ENCODE measurements around the gene OR2T1.
"Not testable (repeated sequence)": the region's sequence is repeated elsewhere in the genome, so short reads cannot be mapped to it uniquely, and the experiment has no call there.

OR2T1 gene

DNA sequence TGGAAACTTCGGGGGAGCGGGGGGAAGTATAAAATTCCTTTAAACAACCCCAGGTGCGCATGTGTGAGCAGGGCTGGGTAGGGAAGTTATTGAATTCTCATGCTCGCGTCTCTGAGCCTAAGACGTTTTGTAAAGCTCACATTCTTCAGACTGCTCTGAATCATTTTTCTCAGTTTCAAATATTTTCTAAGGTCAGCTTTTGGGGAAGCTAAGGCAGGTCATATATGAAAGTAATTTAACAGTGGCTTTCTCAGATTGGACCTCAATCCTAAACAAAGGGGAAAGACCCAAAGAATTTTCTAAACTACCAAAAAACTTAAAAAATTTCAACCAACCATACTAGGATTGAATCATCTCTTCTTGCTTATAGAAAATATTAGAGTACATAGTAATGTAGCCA is 32.1 kb downstream of the OR2T1 start:
- DNase-seq = not testable (repeated sequence)

DNA sequence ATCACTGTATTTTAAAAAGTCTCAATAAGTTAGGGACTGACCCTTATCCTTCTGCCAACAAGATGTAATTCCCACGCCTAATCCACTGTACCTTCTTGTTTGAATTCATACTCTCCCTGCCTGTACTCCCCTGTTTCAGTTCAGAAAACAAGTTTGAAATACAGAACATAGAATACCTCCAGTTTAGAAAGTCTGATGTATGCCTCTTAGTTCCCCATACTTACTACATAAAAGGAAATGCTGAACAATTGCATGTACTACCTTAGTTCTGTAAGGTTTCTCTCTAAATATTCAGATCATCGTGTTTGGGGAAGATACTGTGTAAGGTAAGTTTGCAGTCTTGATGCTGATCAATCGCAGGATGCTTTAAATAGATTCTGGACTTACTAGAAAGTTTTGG is 33.5 kb downstream of the OR2T1 start:
- not testable (repeated sequence) for DNase-seq

DNA sequence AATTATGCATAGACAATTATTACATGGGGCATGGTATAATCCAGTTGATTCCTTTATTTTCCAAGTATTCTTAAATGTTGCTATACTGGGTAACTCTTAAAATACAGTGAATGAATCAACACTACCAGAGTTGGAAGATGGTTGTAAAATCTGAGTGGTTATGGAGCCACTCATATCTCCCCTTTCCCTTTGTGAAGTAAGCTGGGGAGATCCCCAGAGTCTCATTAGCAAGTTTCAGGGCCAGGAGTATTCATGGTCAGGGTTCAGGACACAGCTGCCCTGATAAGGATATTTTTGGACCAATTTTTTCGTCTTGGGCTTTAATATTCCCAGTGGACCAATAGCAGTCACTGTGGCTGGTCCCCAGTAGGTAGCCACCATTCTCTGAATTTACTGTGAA is 35.8 kb downstream of the OR2T1 start:
- not testable (repeated sequence) for DNase-seq

GRCh38 chr1:248439283-248439682 is 36.4 kb downstream of the OR2T1 start:
- DNase-seq = not testable (repeated sequence)

DNA sequence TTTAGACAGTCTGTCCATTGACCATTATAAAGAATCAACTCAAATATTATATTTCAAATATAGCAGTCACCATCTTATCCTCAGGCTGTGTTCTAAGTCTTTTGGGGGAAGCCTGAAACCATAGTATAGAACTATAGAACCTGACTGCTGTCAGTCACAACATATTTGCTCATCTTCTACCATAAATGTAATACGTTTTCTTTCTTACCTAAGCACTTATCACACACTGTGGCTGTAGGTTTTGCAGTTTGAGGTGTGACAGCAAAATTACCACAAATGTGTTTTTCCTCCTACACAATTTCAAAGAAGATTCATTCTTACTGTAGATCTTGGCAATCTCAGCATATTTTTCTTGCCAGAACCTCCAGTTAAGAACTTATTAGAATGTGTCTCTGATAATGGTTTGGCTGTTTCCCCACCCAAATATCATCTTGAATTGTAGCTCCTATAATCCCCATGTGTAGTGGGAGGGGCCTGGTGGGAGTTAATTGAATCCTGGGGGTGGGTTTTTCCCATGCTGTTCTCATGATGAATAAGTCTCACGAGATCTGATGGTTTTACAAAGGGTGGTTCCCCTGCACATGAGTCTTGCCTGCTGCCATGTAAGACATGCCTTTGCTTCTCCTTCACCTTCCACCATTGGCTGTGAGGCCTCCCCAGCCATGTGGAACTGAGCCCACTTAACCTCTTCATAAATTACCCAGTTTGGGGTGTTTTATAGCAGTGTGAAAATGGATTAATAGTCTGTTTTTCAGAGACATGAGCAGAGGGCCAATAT is 39.8 kb downstream of the OR2T1 start:
- not testable (repeated sequence) for DNase-seq

DNA sequence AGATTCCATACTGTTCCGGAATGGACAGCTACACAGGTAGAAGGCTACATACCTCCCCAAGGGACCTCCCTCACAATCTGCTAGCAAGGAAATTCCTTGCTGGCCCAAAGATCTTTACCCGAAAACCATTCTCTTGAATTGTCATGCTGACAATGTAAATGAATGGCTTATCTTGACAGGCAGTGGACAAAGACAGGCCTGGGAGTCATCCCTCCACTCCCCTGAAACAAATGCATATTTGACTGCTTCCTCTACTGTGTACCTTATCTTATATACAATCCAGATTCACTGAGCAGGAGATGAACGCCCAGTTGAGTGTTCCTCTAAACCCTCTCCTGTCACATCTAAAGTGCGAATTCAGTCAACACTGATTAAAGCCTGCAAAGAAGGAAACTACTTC is 41.8 kb downstream of the OR2T1 start:
- DNase-seq = not testable (repeated sequence)

GRCh38 chr1:248445399-248445798 is 42.6 kb downstream of the OR2T1 start, which contains the start of gene OR2T2:
OR2T2 (plus strand) TSS chr1:248445637; CDS start chr1:248452798, 7,161 bp downstream.
- not testable (repeated sequence) for DNase-seq

DNA sequence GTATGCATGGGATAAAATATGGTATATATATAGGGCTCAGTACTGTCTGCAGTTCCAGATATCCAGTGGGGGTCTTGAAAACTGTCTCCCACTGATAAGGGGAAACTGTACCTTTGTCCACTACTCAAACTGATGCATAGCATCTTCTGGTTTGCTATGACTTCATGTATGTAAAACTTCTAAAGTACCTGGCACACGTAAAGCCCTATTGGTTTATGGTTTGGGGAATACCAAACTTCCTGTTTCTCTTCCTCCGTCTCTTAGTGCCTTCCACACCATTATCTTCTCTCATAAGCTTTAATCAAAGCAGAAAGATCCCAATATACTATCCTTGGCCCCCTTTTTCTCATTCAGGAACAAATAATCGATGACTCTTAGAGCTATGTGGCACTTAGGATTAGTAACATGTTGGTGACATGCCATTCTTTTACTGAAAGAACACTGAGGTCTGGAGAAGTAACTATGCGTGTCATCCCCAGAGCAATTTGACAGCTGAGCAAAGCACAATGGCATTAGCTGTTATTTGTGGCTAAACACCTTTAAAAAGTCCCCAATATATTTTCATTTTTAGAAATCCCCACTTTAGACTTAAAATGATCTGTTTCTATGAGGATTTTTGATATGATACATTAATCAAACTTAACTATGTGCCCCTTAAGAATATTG is 45.7 kb downstream of the OR2T1 start:
- not testable (repeated sequence) for DNase-seq

DNA sequence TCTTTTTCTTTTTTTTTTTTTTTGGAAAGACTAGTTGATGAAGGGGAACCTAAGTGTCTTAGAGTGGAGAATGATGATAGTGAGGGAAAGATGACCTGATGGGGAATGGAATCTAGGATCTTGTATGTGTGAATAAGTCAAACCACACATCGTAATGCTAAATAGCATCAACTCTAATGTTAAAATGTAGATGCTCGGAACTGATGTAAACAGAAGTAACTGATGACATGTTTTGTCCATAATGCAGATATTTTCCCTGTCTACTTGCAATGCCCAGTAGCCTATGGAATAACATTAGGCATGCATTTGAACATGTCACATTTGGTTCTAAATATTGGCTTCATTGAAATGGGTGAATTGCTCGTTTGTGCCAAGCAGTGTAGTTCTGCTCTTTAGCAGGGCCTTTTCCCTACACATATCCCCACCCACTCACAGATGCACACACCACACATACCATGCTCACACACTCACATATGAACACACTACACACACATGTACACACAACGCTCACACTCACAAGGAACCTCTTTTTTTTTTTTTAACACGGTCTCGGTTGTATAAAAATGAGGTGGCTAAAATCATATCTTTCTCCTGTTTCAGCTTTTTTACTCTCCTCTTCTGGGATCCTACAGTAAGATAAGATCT is 47.1 kb downstream of the OR2T1 start:
- DNase-seq = not testable (repeated sequence)

- DNase-seq = not testable (repeated sequence)
Observed at GRCh38 chr1:248450466-248451145, 47.8 kb downstream of the OR2T1 start.

GRCh38 chr1:248453619-248454018 is 50.8 kb downstream of the OR2T1 start:
- not testable (repeated sequence) for DNase-seq

DNA sequence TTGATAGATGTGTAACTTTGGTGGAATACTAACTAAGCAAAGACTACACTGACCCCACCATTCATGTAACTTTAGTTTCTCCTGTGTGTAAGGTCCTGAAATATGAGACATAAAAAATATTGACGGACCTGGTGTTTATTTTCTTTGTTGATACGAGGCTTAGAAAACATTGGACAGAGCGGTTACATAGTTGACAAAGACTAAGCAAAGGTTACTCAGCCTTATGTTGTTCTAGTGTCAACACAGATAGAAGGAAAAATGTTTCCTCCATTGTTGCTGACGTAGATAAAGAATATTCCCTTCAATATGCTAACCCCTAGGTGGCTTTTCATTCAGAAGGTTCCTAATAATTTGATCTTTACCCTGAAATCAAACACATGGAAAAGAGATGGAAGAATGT is 52.2 kb downstream of the OR2T1 start:
- DNase-seq = not testable (repeated sequence)

GRCh38 chr1:248456635-248457034 is 53.8 kb downstream of the OR2T1 start:
- DNase-seq = not testable (repeated sequence)

Measured in amygdala (tissue), 56 donors.